ENCODE data around the gene MT1M.

The MT1M gene

GRCh38 chr16:56626685-56627084 lies 5.8 kb upstream of the MT1M start:
- no peak for DNase-seq (ENCODE audit: low read depth in 2 of 2, low spot score in 1 of 2)

- DNase-seq (ENCODE audit: low read depth in 2 of 2, low spot score in 1 of 2) = no peak
Measured at GRCh38 chr16:56628486-56629350, 3.7 kb upstream of the MT1M start.

- no peak for DNase-seq (ENCODE audit: low read depth in 2 of 2, low spot score in 1 of 2)
Measured at GRCh38 chr16:56629531-56629930, 2.9 kb upstream of the MT1M start.

GRCh38 chr16:56630134-56630533 lies 2.3 kb upstream of the MT1M start:
- DNase-seq (ENCODE audit: low read depth in 2 of 2, low spot score in 1 of 2) = no peak

- no peak for DNase-seq (ENCODE audit: low read depth in 2 of 2, low spot score in 1 of 2)
Measured at GRCh38 chr16:56631197-56631596, 1.3 kb upstream of the MT1M start.

- no peak for DNase-seq (ENCODE audit: low read depth in 2 of 2, low spot score in 1 of 2)
Measured at GRCh38 chr16:56631832-56632155, 665 bp upstream of the MT1M start.

- no peak for DNase-seq (ENCODE audit: low read depth in 2 of 2, low spot score in 1 of 2)
Measured at GRCh38 chr16:56632848-56633365, 448 bp downstream of the MT1M start.

GRCh38 chr16:56633535-56633934 lies 1.1 kb downstream of the MT1M start:
- no peak for DNase-seq (ENCODE audit: low read depth in 2 of 2, low spot score in 1 of 2)

GRCh38 chr16:56634715-56635440 lies 2.4 kb downstream of the MT1M start:
- no peak for DNase-seq (ENCODE audit: low read depth in 2 of 2, low spot score in 1 of 2)

GRCh38 chr16:56635441-56635967 lies 3.0 kb downstream of the MT1M start:
- no peak for DNase-seq (ENCODE audit: low read depth in 2 of 2, low spot score in 1 of 2)

- no peak for DNase-seq (ENCODE audit: low read depth in 2 of 2, low spot score in 1 of 2)
Measured at GRCh38 chr16:56636616-56637413, 4.4 kb downstream of the MT1M start.

GRCh38 chr16:56637814-56638750 lies 5.6 kb downstream of the MT1M start, which contains the start of gene MT1A:
TSS of gene MT1A (plus strand) at chr16:56638666. CDS start at chr16:56638739, 73 bp downstream.
- no peak for DNase-seq (ENCODE audit: low read depth in 2 of 2, low spot score in 1 of 2)

- no peak for DNase-seq (ENCODE audit: low read depth in 2 of 2, low spot score in 1 of 2)
Measured at GRCh38 chr16:56639045-56639444, 6.6 kb downstream of the MT1M start.

- DNase-seq (ENCODE audit: low read depth in 2 of 2, low spot score in 1 of 2) = no peak
Measured at GRCh38 chr16:56640076-56640475, 7.6 kb downstream of the MT1M start.

GRCh38 chr16:56641166-56641565 lies 8.7 kb downstream of the MT1M start:
- DNase-seq (ENCODE audit: low read depth in 2 of 2, low spot score in 1 of 2) = no peak

- DNase-seq (ENCODE audit: low read depth in 2 of 2, low spot score in 1 of 2) = peak; percentile 39 to 54
Measured at GRCh38 chr16:56643080-56643778, 10.8 kb downstream of the MT1M start.

GRCh38 chr16:56643833-56644232 lies 11.4 kb downstream of the MT1M start:
- DNase-seq (ENCODE audit: low read depth in 2 of 2, low spot score in 1 of 2) = no peak

GRCh38 chr16:56645311-56645710 lies 12.9 kb downstream of the MT1M start:
- no peak for DNase-seq (ENCODE audit: low read depth in 2 of 2, low spot score in 1 of 2)

GRCh38 chr16:56645838-56646237 lies 13.4 kb downstream of the MT1M start:
- no peak for DNase-seq (ENCODE audit: low read depth in 2 of 2, low spot score in 1 of 2)
